Osteocyte (in vitro differentiated cells): ENCODE measurements around the gene MRPL34. TPM values are rescaled to one million over a fixed set of nuclear protein-coding genes. Genes with fewer than 3 reads are reported as not detected.

Source experiments
- DNase-seq: peaks from one replicate; pipeline ENCODE4 v3.0.0; 2021; ENCODE audit warnings: mixed read lengths; ENCODE audit not compliant: unreplicated experiment; ENCODE audit errors: extremely low spot score
- H3K27ac Mint-ChIP-seq: one replicate; pipeline ENCODE4 v1.8.0; 2021; ENCODE audit warnings: mild to moderate bottlenecking, mixed read lengths; ENCODE audit not compliant: unreplicated experiment
- H3K27me3 Mint-ChIP-seq: one replicate; pipeline ENCODE4 v1.8.0; 2021; ENCODE audit warnings: mixed read lengths; ENCODE audit not compliant: unreplicated experiment
- H3K36me3 Mint-ChIP-seq: one replicate; pipeline ENCODE4 v1.8.0; 2021; ENCODE audit warnings: mixed read lengths; ENCODE audit not compliant: unreplicated experiment
- H3K4me1 Mint-ChIP-seq: one replicate; pipeline ENCODE4 v1.8.0; 2021; ENCODE audit warnings: mixed read lengths; ENCODE audit not compliant: unreplicated experiment
- H3K4me3 Mint-ChIP-seq: one replicate; pipeline ENCODE4 v1.8.0; 2021; ENCODE audit warnings: mild to moderate bottlenecking, moderate library complexity, mixed read lengths; ENCODE audit not compliant: unreplicated experiment
- H3K9me3 Mint-ChIP-seq: one replicate; pipeline ENCODE4 v1.8.0; 2021; ENCODE audit warnings: mixed read lengths; ENCODE audit not compliant: unreplicated experiment
- CTCF ChIP-seq: fragments of 200-600 bp; sonication (generic); IDR thresholded peaks from 2 replicates; pipeline ENCODE4 v1.5.0; 2021; ENCODE audit warnings: antibody characterized with exemption, mild to moderate bottlenecking, moderate library complexity
- total RNA-seq: library from RNA; stranded (reverse); gene quantifications from 2 replicates; pipeline ENCODE4 v1.2.1, GENCODE V29; 2021

The MRPL34 gene
- total RNA-seq, 1 donor from 2014 or later, result 66.9 TPM

GRCh38 chr19:17335575-17335974 is 29.9 kb downstream of the MRPL34 start:
- peak overlapping the region; percentile 86 for H3K4me3 Mint-ChIP-seq
- H3K9me3 Mint-ChIP-seq, result no peaks in the 10 kb centered on the region
- H3K27me3 Mint-ChIP-seq, result no peaks in the 10 kb centered on the region
- H3K27ac Mint-ChIP-seq, result peak overlapping the region; percentile 68
- TF ChIP-seq CTCF, result no peak
- peaks cover 23% of the 10 kb centered on the region for H3K4me1 Mint-ChIP-seq
- H3K36me3 Mint-ChIP-seq, result no peaks in the 10 kb centered on the region
- DNase-seq, result no peak

GRCh38 chr19:17336872-17337674 is 31.4 kb downstream of the MRPL34 start, which contains the start of gene GTPBP3:
Gene GTPBP3 (plus strand): TSS chr19:17337553. CDS start chr19:17337612, 59 bp downstream.
- Mint-ChIP-seq H3K4me3 (peak within 1 kb of the TSS; percentile 99), H3K27me3 (no peaks in the 10 kb centered on the region), H3K4me1 (peaks cover 23% of the 10 kb centered on the region), H3K36me3 (no peaks in the 10 kb centered on the region), H3K27ac (peak within 1 kb of the TSS; percentile 99), H3K9me3 (no peaks in the 10 kb centered on the region)
- TF ChIP-seq CTCF, result no peak
- peak; percentile 96 for DNase-seq

- Mint-ChIP-seq H3K4me1 (peaks cover 23% of the 10 kb centered on the region), H3K27me3 (no peaks in the 10 kb centered on the region), H3K4me3 (peak overlapping the region; percentile 99), H3K9me3 (no peaks in the 10 kb centered on the region), H3K27ac (peak overlapping the region; percentile 41), H3K36me3 (peaks cover 1% of the 10 kb centered on the region)
- no peak for TF ChIP-seq CTCF
- DNase-seq, result no peak
Measured at GRCh38 chr19:17337675-17338432, 32.2 kb downstream of the MRPL34 start.

GRCh38 chr19:17338433-17339078 is 32.9 kb downstream of the MRPL34 start:
- Mint-ChIP-seq H3K4me3 (peak overlapping the region; percentile 99), H3K4me1 (peaks cover 21% of the 10 kb centered on the region), H3K36me3 (peaks cover 1% of the 10 kb centered on the region), H3K9me3 (no peaks in the 10 kb centered on the region), H3K27me3 (no peaks in the 10 kb centered on the region), H3K27ac (no peak overlapping the region)
- DNase-seq, result no peak
- TF ChIP-seq CTCF, result no peak
